Astrocyte (in vitro differentiated cells and primary cell): ENCODE measurements around the gene IRF4. TPM values are rescaled to one million over a fixed set of nuclear protein-coding genes. Genes with fewer than 3 reads are reported as not detected.

Experiments used
- DNase-seq: peaks from one replicate; pipeline ENCODE4 v3.0.0-alpha.2; 2010; ENCODE audit warnings: low read depth
- FAIRE-seq: peaks from 2 replicates; lab custom pipeline; 2011; peaks lifted over from hg19 to GRCh38; lab: Jason Lieb, UNC
- H2AFZ ChIP-seq: 2 replicates; pipeline ENCODE4 v1.6.0; 2012; ENCODE audit warnings: low read depth, low read length, inconsistent platforms
- H3K27ac ChIP-seq: 2 replicates; pipeline ENCODE4 v1.5.1; 2011; ENCODE audit warnings: low read depth, low read length, inconsistent platforms
- H3K27me3 ChIP-seq: 2 replicates; pipeline ENCODE4 v1.6.0; 2011; ENCODE audit warnings: low read length, inconsistent platforms; ENCODE audit not compliant: insufficient read depth
- H3K36me3 ChIP-seq: 2 replicates; pipeline ENCODE4 v1.5.1; 2011; ENCODE audit warnings: low read length, inconsistent platforms; ENCODE audit not compliant: insufficient read depth
- H3K4me1 ChIP-seq: 2 replicates; pipeline ENCODE4 v1.5.1; 2011; ENCODE audit warnings: low read length, inconsistent platforms; ENCODE audit not compliant: insufficient read depth
- H3K4me2 ChIP-seq: 2 replicates; pipeline ENCODE4 v1.6.0; 2012; ENCODE audit warnings: low read length, inconsistent platforms
- H3K4me3 ChIP-seq: 2 replicates; pipeline ENCODE4 v1.5.1; 2011; ENCODE audit warnings: low read depth, mild to moderate bottlenecking, low read length, inconsistent platforms; ENCODE audit not compliant: insufficient read depth
- H3K79me2 ChIP-seq: 2 replicates; pipeline ENCODE4 v1.6.0; 2012; ENCODE audit warnings: mild to moderate bottlenecking, low read length, inconsistent platforms; ENCODE audit not compliant: insufficient read depth
- H3K9ac ChIP-seq: 2 replicates; pipeline ENCODE4 v1.6.0; 2012; ENCODE audit warnings: mild to moderate bottlenecking, low read length, inconsistent platforms
- H3K9me3 ChIP-seq: 2 replicates; pipeline ENCODE4 v1.5.1; 2012; ENCODE audit warnings: low read depth, mild to moderate bottlenecking, low read length, inconsistent platforms; ENCODE audit not compliant: insufficient read depth
- H4K20me1 ChIP-seq: 2 replicates; pipeline ENCODE4 v1.6.0; 2012; ENCODE audit warnings: low read length, inconsistent platforms; ENCODE audit not compliant: insufficient read depth
- H3K27ac Mint-ChIP-seq: one replicate; pipeline ENCODE4 v1.8.0; 2021; ENCODE audit warnings: mild to moderate bottlenecking, mixed read lengths; ENCODE audit not compliant: unreplicated experiment
- H3K27me3 Mint-ChIP-seq: one replicate; pipeline ENCODE4 v1.8.0; 2021; ENCODE audit warnings: low read depth, mixed read lengths; ENCODE audit not compliant: unreplicated experiment
- H3K36me3 Mint-ChIP-seq: one replicate; pipeline ENCODE4 v1.8.0; 2021; ENCODE audit warnings: low read depth, mixed read lengths; ENCODE audit not compliant: unreplicated experiment
- H3K4me1 Mint-ChIP-seq: one replicate; pipeline ENCODE4 v1.8.0; 2021; ENCODE audit warnings: low read depth, mixed read lengths; ENCODE audit not compliant: unreplicated experiment
- H3K4me3 Mint-ChIP-seq: one replicate; pipeline ENCODE4 v1.8.0; 2021; ENCODE audit warnings: mild to moderate bottlenecking, moderate library complexity, mixed read lengths; ENCODE audit not compliant: unreplicated experiment
- H3K9me3 Mint-ChIP-seq: one replicate; pipeline ENCODE4 v1.8.0; 2021; ENCODE audit warnings: mild to moderate bottlenecking, mixed read lengths; ENCODE audit not compliant: unreplicated experiment
- CTCF ChIP-seq: IDR thresholded peaks from 2 replicates; pipeline ENCODE4 v1.5.1; 2011; ENCODE audit warnings: low read depth, mild to moderate bottlenecking, inconsistent platforms, low read length, moderate library complexity; ENCODE audit not compliant: insufficient read depth
- EZH2 ChIP-seq: IDR thresholded peaks from 2 replicates; pipeline ENCODE4 v1.6.1; 2012; ENCODE audit warnings: mild to moderate bottlenecking, low read length, inconsistent platforms; ENCODE audit not compliant: insufficient read depth
- total RNA-seq: library from RNA; stranded (reverse); gene quantifications from 2 replicates; pipeline ENCODE4 v1.2.1, GENCODE V29; 2021

IRF4 gene
- total RNA-seq, 1 donor from 2014 or later = 0.30 TPM

GRCh38 chr6:342832-343179 is 48.7 kb upstream of the IRF4 start:
- Mint-ChIP-seq H3K27me3 (no peaks in the 10 kb centered on the region), H3K36me3 (peaks cover 12% of the 10 kb centered on the region), H3K27ac (no peak overlapping the region), H3K4me1 (peaks cover 18% of the 10 kb centered on the region), H3K9me3 (peaks cover 13% of the 10 kb centered on the region), H3K4me3 (no peak overlapping the region)
- Histone ChIP-seq H3K36me3 (no peaks in the 10 kb centered on the region), H3K4me3 (no peak overlapping the region), H3K4me2 (no peak overlapping the region), H3K27me3 (no peaks in the 10 kb centered on the region), H3K27ac (no peak overlapping the region), H3K9ac (no peak overlapping the region), H3K4me1 (peaks cover 6% of the 10 kb centered on the region), H2AFZ (no peak overlapping the region), H3K79me2 (no peaks in the 10 kb centered on the region), H4K20me1 (peaks cover 19% of the 10 kb centered on the region), H3K9me3 (no peaks in the 10 kb centered on the region)
- FAIRE-seq = no peak
- DNase-seq = no peak
- TF ChIP-seq EZH2 (no peak), CTCF (no peak)

- TF ChIP-seq CTCF = no peak
- no peak for TF ChIP-seq EZH2
- Histone ChIP-seq H3K4me3 (no peak overlapping the region), H2AFZ (no peak overlapping the region), H3K9me3 (no peaks in the 10 kb centered on the region), H3K4me2 (no peak overlapping the region), H3K27ac (no peak overlapping the region), H4K20me1 (peaks cover 13% of the 10 kb centered on the region), H3K9ac (no peak overlapping the region), H3K79me2 (no peaks in the 10 kb centered on the region), H3K4me1 (peaks cover 6% of the 10 kb centered on the region), H3K36me3 (no peaks in the 10 kb centered on the region), H3K27me3 (no peaks in the 10 kb centered on the region)
- FAIRE-seq (no peak), DNase-seq (no peak)
- peaks cover 14% of the 10 kb centered on the region for H3K4me1 Mint-ChIP-seq
- H3K27me3 Mint-ChIP-seq = no peaks in the 10 kb centered on the region
- H3K9me3 Mint-ChIP-seq = peaks cover 14% of the 10 kb centered on the region
- H3K27ac Mint-ChIP-seq = no peak overlapping the region
- H3K4me3 Mint-ChIP-seq = no peak overlapping the region
- peaks cover 14% of the 10 kb centered on the region for H3K36me3 Mint-ChIP-seq
Measured at GRCh38 chr6:343226-343935, 48.2 kb upstream of the IRF4 start.
